VCaP (cell line): ENCODE data around the gene COL6A2.

Experiments used
- H3K27ac ChIP-seq: fragments of 450-650 bp; 2 replicates; pipeline ENCODE4 v1.5.1; 2017
- TF ChIP-seq, protein P1 (sequence below): fragments of 450-650 bp; conservative IDR thresholded peaks from 2 replicates; pipeline ENCODE4 v1.5.1; 2017; ENCODE audit warnings: mild to moderate bottlenecking, moderate library complexity

COL6A2 gene

GRCh38 chr21:46124926-46125845 is 27.3 kb downstream of the COL6A2 start:
- no peak overlapping the region for H3K27ac ChIP-seq

DNA sequence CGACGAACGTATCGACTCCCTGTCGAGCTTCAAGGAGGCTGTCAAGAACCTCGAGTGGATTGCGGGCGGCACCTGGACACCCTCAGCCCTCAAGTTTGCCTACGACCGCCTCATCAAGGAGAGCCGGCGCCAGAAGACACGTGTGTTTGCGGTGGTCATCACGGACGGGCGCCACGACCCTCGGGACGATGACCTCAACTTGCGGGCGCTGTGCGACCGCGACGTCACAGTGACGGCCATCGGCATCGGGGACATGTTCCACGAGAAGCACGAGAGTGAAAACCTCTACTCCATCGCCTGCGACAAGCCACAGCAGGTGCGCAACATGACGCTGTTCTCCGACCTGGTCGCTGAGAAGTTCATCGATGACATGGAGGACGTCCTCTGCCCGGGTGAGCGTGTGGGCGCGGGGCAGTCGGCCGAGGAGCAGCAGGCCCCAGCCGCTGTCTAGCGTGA is 28.0 kb downstream of the COL6A2 start:
- TF ChIP-seq, protein P1, sequence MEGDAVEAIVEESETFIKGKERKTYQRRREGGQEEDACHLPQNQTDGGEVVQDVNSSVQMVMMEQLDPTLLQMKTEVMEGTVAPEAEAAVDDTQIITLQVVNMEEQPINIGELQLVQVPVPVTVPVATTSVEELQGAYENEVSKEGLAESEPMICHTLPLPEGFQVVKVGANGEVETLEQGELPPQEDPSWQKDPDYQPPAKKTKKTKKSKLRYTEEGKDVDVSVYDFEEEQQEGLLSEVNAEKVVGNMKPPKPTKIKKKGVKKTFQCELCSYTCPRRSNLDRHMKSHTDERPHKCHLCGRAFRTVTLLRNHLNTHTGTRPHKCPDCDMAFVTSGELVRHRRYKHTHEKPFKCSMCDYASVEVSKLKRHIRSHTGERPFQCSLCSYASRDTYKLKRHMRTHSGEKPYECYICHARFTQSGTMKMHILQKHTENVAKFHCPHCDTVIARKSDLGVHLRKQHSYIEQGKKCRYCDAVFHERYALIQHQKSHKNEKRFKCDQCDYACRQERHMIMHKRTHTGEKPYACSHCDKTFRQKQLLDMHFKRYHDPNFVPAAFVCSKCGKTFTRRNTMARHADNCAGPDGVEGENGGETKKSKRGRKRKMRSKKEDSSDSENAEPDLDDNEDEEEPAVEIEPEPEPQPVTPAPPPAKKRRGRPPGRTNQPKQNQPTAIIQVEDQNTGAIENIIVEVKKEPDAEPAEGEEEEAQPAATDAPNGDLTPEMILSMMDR: no peak
- no peak overlapping the region for H3K27ac ChIP-seq

More at GRCh38 chr21:46124926-46125845, 27.3 kb downstream of the COL6A2 start:
- TF ChIP-seq, protein P1: no peak

DNA sequence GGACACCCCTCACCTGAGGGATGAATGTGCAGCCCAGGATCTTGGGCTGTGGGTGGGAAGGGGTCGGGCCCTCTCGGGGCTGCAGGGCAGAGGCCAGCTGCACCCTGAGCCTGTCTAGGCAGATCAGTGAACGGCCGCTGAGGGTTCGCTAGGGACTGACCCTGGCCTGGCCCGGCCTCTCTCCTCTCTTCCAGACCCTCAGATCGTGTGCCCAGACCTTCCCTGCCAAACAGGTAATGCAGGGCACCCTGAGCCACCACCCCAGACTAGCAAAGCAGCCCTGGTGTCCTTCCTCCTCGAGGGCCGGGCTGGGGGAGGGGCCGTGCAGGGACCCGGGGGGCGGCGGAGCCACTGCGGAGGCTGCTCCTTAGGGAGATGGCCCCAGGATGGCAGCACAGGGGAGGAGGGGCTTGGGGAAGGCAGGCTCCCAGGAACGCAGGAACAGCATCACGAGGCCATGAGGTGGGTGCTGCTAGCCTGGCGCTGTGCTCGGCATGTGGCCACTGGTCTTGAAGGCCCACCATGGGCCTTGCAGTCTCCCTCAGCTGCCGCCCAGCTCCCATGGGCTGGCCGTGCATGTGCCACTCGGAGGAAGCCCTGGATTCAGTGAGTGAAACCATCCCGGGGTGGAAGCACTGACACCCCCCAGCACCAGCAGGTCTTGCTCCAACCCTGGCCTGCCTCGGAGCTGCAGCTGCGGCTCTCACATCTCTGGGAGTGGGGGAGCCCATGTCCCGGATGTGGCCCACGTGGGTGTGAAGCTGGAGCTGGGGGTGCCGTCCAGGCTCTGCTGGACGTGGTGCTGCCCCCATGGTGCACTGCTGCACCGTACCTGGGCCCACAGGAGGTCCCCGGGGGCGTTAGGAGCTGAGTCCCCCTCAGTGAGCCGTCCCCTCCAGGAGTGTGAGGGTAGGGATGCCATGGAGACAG is 28.7 kb downstream of the COL6A2 start:
- H3K27ac ChIP-seq: no peak overlapping the region
- TF ChIP-seq, protein P1: no peak

GRCh38 chr21:46127239-46128105 is 29.6 kb downstream of the COL6A2 start:
- TF ChIP-seq, protein P1: no peak
- H3K27ac ChIP-seq: no peak overlapping the region

DNA sequence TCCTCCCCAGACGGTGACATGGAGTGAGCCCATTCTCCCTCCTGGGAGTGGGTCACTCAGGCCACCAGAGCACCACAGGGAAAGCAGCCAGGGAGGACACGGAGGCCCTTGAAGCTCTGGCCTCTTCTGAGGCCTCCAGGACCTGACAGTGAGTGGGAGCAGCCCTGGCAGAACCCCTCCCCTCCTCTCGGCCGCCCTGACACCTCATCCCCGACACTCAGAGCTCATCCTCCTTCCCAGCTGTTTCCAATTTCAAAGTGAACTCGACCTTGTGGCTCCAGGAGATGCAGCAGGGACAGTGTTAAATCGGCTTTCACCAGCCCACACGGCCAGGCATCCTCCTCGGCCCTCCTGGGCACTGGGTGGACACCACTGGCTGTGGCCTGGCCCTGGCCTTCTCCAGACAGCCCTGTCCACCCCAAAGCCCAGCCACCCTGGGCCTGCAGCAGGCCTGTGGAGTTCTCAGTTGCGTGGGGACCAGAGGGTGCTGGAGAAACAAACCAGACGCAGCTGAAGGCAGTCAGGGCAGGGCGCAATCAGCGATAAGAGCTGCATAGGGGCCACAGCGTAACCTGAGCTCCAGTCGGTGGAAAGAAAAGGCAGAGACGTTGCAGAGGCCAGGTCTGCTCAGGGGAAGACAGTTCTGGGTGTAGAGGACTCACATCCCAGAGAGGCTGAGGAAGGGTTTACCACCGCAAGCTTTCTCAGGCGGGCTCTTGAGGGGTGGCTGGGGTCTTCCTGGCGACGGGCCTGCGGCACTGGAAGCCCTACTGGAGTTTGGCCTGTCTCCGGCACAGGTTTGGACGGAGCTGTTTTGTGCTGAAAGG is 30.4 kb downstream of the COL6A2 start:
- TF ChIP-seq, protein P1: no peak
- no peak overlapping the region for H3K27ac ChIP-seq

DNA sequence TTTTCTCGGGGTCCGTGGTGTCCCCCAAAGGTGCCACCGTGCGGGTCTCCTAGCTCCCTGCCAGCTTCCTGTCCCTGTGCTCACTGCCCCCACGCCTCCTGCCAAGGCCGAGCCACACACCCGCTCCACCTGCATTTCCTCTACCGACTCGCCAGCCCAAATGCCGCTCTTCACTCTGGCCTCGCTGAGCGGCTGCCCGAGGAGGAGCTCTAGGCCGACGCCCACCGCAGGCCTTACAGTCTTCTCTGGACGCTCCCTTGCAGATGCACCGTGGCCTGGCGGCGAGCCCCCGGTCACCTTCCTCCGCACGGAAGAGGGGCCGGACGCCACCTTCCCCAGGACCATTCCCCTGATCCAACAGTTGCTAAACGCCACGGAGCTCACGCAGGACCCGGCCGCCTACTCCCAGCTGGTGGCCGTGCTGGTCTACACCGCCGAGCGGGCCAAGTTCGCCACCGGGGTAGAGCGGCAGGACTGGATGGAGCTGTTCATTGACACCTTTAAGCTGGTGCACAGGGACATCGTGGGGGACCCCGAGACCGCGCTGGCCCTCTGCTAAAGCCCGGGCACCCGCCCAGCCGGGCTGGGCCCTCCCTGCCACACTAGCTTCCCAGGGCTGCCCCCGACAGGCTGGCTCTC is 31.1 kb downstream of the COL6A2 start:
- no peak overlapping the region for H3K27ac ChIP-seq
- TF ChIP-seq, protein P1: no peak
